HG03571 (cell line): Measurements from ENCODE around the gene ONECUT2.

Experiments used
- ATAC-seq: cut with Tn5 transposase; IDR thresholded peaks from one replicate; pipeline ENCODE4 v1.9.1; 2021; ENCODE audit not compliant: unreplicated experiment

ONECUT2 gene

DNA sequence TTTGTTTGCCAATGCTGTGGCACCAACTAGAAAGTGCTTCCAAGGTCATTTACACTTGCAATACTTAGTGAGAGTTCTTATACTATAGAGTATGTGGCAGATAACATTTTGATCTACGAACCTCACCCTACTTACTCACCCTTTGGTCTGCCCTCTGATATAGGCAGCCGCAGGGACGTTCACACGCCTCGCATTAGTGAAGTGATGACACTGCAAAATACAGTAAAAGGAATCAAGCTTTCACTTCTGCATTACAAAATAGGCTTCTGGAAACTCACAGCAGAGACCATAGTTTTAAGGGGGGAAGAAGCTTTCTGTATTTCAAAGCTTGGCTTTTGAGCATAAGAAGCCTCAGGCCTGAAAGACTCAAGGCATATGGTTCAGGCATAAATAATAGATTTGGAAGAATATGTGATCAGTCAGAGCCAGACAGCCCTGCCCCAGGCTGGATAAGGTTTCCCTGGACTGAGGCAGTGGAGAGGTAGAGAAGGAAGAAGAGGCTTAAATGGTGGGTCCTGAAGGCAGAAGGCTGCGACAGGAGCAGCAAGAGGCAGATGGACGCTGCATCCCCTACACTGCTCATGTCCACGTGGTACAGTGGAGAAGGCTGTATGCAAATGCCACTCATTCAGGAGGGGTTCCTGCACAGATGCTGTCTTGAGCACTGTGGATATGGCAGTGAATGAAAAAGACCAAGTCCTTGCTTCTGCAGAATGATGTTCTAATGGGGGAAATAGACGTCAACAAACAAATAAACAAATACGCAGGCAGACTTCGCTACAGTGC lies 88.2 kb downstream of the ONECUT2 start:
- no peak for ATAC-seq

DNA sequence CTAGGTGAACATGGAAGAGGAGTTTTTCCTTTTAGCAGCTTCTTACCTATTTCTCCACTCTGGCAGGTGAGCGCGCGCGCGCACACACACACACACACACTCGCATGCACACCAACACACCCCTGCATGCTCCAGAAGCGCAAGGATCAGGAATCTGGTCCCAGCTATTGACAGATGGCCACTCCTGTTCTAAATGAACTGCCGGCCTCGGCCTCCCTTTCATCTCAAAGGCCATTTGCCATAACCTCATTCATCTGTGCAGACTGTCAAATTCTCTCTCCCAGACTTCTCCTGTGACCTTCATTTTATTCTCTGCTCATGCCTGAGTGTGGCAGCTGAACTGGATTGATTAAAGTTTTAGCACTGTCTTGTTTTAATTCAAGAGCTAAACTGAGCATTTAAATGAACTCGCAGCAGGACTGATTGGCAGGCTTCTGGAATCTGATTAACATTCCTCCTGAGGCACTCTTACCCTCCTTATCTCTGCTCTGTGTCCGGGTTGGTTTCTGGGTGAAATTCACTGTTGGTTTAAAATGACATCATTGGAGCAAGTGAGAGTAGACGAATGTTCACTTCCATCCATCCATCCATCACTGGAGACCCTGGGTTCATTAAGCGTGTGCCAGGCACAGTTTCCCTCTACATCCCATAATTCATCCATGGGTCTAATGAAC lies 92.5 kb downstream of the ONECUT2 start:
- ATAC-seq: no peak

DNA sequence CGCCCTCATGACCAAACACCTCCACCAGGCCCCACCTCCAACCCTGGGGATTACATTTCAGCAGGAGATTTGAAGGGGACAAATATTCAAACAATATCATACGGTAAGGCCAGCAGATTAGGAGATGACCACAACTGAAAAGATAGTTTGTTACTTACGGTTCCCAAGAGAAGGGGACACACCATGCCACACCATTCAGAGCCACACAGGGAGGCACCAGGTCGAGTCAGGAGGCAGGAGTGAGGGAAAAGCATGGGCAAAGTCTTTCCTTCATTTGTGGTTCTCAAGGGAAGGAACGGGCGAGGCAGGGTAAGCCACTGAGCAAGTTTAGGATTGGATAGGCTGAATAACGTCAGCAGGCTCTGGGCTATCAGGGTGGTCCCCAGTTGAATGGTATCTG lies 94.0 kb downstream of the ONECUT2 start:
- ATAC-seq: no peak

DNA sequence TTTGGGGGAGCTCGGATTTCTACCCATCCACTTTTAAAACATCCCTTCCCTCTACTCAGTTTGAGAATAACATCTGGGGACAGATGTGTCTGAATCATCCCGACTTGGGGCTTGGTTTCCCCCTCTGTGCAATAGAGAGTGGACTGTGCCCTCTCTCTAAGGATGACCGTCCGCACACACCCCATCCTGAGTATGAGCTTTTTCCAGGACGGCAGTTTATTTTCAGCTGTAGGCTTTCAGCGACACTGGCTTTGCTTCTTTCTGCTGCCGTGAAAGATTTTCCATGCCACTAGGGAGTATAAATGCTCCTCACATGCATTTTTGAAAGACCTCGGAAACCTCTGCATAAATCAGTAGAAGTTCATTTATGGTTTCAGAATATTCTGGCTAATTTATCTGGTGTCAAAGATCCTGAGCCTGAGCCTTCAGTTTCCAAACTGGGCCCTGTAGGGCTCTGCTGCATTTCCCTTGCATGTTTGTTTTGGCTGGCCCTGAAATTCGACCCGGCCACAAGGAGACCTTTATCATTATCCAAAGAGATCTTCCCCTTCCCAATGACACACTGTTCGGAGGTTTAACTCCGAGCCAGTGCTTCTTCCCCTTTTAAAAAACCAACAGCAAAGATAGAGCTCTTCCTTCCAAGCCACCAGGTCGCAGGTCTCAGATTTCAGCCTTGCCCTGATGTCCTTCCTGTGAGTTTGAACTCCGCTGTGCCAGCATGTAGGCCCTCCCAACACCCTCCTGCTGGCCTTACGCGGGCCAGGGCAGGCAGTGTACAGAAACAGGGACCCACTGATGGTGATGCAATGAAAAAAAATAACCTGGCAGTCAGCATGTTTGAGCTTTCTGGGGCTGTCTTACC lies 98.1 kb downstream of the ONECUT2 start:
- no peak for ATAC-seq

DNA sequence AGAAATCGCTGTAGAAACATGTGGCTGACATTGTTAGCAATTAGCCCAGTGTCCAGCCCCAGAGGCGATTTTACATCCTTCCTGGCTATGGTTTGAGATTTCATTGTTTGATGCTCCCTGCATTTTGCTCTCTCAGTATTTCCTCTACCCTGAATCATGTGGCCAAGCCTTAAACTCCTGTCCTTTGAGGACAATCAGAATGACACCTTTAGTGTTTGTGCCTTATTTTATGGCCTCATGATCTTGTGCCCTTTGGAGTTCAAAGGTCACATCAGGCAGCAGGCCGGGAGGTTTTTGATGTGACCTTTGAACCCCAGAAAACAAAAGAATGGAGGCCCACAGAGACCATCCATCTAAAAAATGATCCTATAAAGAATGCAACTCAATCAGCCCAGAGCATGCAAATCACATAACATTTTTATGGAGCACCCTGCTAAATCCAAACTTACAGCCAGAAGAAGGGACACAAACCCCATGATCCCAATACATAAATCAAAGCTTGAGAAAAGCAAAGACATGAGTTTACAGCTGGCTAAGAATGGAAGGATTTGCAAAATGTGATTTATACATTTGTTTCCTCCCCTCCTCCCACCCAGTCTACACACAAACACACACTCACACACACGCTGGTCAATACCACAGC lies 98.8 kb downstream of the ONECUT2 start:
- no peak for ATAC-seq

DNA sequence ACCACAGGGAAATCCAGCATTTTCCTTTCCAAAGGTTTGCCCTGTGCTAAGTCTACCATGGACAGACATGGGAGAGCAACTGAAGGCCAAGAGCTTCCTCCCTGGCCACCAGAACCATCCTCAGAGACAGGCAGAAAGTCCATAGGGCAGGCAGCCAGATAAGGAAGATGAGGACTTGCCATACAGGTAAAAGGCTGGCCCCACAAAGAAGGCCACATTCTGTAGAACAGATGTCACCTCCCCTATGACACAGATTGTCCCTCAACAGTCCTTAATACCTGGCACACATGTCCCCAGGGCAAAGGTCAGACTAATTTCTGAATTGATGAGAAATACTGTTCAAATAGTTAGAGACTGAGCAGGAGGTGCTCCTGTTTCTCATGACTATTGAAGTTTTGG lies 99.3 kb downstream of the ONECUT2 start:
- no peak for ATAC-seq

DNA sequence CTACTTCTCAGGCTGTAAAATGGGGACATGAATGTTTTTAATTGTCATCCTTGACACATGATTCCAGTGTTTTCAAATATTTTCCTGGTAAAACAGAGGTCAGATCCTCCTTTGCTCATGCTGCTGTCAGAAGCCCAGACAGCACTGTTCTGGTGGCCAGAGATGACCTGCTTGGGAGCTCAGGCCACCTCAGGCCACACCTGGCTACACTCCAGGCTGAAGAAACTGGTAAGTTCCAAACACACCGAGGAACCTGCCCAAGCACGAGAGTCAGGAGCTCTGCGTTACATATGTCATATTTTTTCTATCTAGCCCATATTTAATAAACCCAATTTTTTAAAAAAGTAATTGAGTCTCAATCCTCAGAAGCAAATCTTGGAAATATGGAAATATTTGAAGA lies 103.4 kb downstream of the ONECUT2 start:
- no peak for ATAC-seq

DNA sequence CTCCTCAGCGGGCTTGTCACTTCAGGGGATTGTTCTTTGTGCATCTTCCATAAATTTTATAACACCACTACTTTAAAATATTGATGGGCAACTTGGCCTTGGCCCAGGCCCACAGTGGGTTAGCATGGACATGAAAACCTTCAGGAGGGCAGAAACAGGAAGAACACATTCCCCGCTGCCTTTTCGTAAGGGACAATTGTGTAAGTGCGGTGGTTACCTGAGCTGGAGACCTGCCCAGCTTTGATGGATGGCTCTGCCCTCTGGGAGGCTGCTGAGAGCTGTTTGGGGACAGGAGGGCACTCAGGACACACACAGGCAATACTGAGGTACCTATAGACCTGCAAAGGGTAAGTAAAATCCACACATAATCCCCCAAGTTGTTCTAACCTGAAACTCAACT lies 104.5 kb downstream of the ONECUT2 start:
- no peak for ATAC-seq
